ENCODE measurements around the gene THADA.

GRCh38 chr2:43521568-43521967, 74.3 kb downstream of the THADA start:
- TF ChIP-seq CTCF (IDR thresholded peaks at IDR 0.05; ENCODE audit: insufficient read depth, low read length, poor library complexity, severe bottlenecking), result no peak
- no peak for TF ChIP-seq EZH2phosphoT487 (conservative IDR thresholded peaks at IDR 0.05; ENCODE audit: low read length)
